HepG2 (cell line): ENCODE results near the gene RHOBTB3. TPM values are rescaled to one million over a fixed set of nuclear protein-coding genes. Genes with fewer than 3 reads are reported as not detected.

Source experiments
- CENPT ChIP-seq: sonication (generic); formaldehyde crosslinking; IDR thresholded peaks from 2 replicates; pipeline ENCODE4 v1.8.0; 2022; ENCODE audit warnings: low read depth, mild to moderate bottlenecking, moderate library complexity, missing genetic modification reagents
- ELF3 ChIP-seq: IDR thresholded peaks from 2 replicates; pipeline ENCODE4 v1.6.1; 2016; ENCODE audit warnings: missing genetic modification reagents, missing compliant biosample characterization
- GABPA ChIP-seq, 2 experiments: IDR thresholded peaks; 2 replicates each; pipeline ENCODE4 v1.6.1; 2011 to 2016; ENCODE audit warnings: low read depth in 2 of 2, low read length in 1 of 2, missing biosample characterization in 1 of 2, missing genetic modification characterization in 1 of 2
- HDAC1 ChIP-seq: sonication (generic); formaldehyde crosslinking; IDR thresholded peaks from 2 replicates; pipeline ENCODE4 v1.5.1; 2020; ENCODE audit warnings: mild to moderate bottlenecking, missing genetic modification reagents
- MBD4 ChIP-seq: IDR thresholded peaks from 2 replicates; pipeline ENCODE4 v1.6.1; 2012; ENCODE audit warnings: low read length, inconsistent platforms, borderline replicate concordance
- NFATC3 ChIP-seq: sonication (generic); formaldehyde crosslinking; IDR thresholded peaks from 2 replicates; pipeline ENCODE4 v1.5.1; 2020; ENCODE audit warnings: mild to moderate bottlenecking, missing genetic modification reagents
- RXRB ChIP-seq: IDR thresholded peaks from 2 replicates; pipeline ENCODE4 v1.6.1; 2016; ENCODE audit warnings: borderline replicate concordance, missing genetic modification reagents, missing compliant biosample characterization
- TCF7L2 ChIP-seq: IDR thresholded peaks from 2 replicates; pipeline ENCODE4 v1.6.1; 2011; ENCODE audit warnings: mild to moderate bottlenecking, low read depth, low read length, moderate library complexity
- ZFP36L2 ChIP-seq: sonication (generic); formaldehyde crosslinking; IDR thresholded peaks from 2 replicates; pipeline ENCODE4 v1.4.0; 2020; ENCODE audit warnings: missing genetic modification reagents
- ZNF331 ChIP-seq: sonication (generic); formaldehyde crosslinking; IDR thresholded peaks from 2 replicates; pipeline ENCODE4 v1.4.0; 2020; ENCODE audit warnings: missing genetic modification reagents
- ZNF564 ChIP-seq: sonication (generic); formaldehyde crosslinking; IDR thresholded peaks from 2 replicates; pipeline ENCODE4 v1.8.1; 2023; ENCODE audit warnings: mild to moderate bottlenecking, missing genetic modification reagents
- ZNF839 ChIP-seq: sonication (generic); formaldehyde crosslinking; IDR thresholded peaks from 2 replicates; pipeline ENCODE4 v1.4.0; 2020; ENCODE audit warnings: missing genetic modification reagents, mild to moderate bottlenecking, borderline replicate concordance
- polyA plus RNA-seq, 8 experiments: library from polyadenylated mRNA; depleted of rRNA in 3 of 8; stranded (reverse) in 7 of 8; unstranded in 1 of 8; fragments of >200 nt; fragmentation: Illumina TruSeq in 4 of 8; extraction: Trizol in 4 of 8; gene quantifications; 2 replicates each; pipeline versions ENCODE4 v1.2.1 to v1.2.3, GENCODE V29; 2011 to 2016; ENCODE audit warnings: low read depth in 4 of 8, missing spikeins in 1 of 8, mixed read lengths in 1 of 8; ENCODE audit not compliant: insufficient read depth in 1 of 8
- total RNA-seq, 5 experiments: library from RNA; depleted of rRNA; stranded (reverse); fragments of >200 nt; fragmentation: Illumina TruSeq; extraction: Trizol; gene quantifications; 2 replicates each; pipeline ENCODE4 v1.2.3, GENCODE V29; 2016; ENCODE audit warnings: low read depth in 1 of 5
- TF ChIP-seq, protein P1 (sequence below): sonication (generic); formaldehyde crosslinking; IDR thresholded peaks from 2 replicates; pipeline ENCODE4 v1.8.0; 2022; ENCODE audit warnings: mild to moderate bottlenecking, missing genetic modification reagents
- TF ChIP-seq, protein P2 (sequence below): sonication (generic); formaldehyde crosslinking; IDR thresholded peaks from 2 replicates; pipeline ENCODE4 v1.4.0; 2020; ENCODE audit warnings: missing genetic modification reagents, borderline replicate concordance
- TF ChIP-seq, protein P3 (sequence below): sonication (generic); formaldehyde crosslinking; IDR thresholded peaks from 2 replicates; pipeline ENCODE4 v1.5.1; 2020; ENCODE audit warnings: mild to moderate bottlenecking, missing genetic modification reagents, moderate library complexity

The RHOBTB3 gene
- total and polyA plus RNA-seq, 2 of the 13 experiments (the other 11 are each of a cell fraction or from before 2014, with no cell fraction given) = 31.6 to 35.4 TPM

DNA sequence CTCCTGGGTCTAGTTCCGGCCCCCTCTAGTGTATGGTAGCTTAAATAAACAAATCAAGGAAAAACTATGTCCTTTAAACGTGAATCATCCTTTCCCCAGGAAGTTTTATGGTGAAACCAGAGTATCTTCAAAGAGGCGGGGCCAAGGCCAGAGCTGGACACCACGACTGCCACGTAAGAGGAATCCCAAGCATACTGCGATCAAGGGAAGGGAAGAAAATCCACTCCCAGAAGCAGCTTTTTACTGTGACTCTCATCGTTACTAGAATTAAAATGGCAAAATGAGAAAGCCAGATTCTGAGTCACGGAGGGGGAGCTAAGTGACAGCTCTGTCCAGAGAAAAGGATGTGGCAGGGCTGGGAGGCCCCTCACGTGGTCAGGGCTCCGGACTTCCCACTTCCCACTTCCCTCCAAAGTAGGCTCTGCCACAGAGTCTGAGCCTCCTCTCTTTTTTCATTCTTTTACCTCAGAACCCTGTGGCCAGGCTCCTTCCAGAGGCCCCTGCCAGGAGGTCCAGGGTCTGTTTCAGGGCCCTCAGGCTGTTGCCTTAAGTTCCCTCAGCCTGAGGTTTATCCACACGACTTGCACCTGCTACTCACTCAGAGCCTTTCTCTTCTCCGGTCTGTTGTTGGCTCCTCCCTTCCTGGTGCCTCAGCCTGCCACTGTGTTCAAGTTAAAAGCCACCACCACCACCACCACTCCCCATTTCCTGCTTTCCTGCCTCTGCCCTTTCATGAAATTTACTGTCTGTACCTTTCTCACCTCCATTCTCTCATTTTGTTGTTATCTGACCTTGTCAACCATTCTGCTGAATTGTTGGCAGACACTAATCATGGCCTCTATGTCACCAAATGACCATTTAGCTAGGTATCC is 92.8 kb downstream of the RHOBTB3 start (continued):
- TF ChIP-seq NFATC3 (CRISPR knock-in tag) (no peak), TCF7L2 (no peak), ZNF331 (no peak), MBD4 (0 out of 2 replicates have a peak, but pooled peaks have one; percentile 25), GABPA (IDR thresholded peaks at IDR 0.05; ENCODE audit: low read depth, low read length) (no peak), GABPA (CRISPR knock-in tag; IDR thresholded peaks at IDR 0.05; ENCODE audit: low read depth) (peak; percentile 56), HDAC1 (CRISPR knock-in tag) (peak; percentile 34; the same call in 1 of the 2 replicates), CENPT (CRISPR knock-in tag) (no peak), RXRB (CRISPR knock-in tag) (peak; percentile 52; the same call in 1 of the 2 replicates), ELF3 (CRISPR knock-in tag) (peak; percentile 89), ZNF564 (CRISPR knock-in tag) (0 out of 2 replicates have a peak, but pooled peaks have one; percentile 25), ZFP36L2 (CRISPR knock-in tag) (no peak), ZNF839 (no peak)
- TF ChIP-seq, protein P1, sequence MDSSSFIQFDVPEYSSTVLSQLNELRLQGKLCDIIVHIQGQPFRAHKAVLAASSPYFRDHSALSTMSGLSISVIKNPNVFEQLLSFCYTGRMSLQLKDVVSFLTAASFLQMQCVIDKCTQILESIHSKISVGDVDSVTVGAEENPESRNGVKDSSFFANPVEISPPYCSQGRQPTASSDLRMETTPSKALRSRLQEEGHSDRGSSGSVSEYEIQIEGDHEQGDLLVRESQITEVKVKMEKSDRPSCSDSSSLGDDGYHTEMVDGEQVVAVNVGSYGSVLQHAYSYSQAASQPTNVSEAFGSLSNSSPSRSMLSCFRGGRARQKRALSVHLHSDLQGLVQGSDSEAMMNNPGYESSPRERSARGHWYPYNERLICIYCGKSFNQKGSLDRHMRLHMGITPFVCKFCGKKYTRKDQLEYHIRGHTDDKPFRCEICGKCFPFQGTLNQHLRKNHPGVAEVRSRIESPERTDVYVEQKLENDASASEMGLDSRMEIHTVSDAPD (CRISPR knock-in tag) = peak; percentile 83; the same call in 1 of the 2 replicates
- TF ChIP-seq, protein P2, sequence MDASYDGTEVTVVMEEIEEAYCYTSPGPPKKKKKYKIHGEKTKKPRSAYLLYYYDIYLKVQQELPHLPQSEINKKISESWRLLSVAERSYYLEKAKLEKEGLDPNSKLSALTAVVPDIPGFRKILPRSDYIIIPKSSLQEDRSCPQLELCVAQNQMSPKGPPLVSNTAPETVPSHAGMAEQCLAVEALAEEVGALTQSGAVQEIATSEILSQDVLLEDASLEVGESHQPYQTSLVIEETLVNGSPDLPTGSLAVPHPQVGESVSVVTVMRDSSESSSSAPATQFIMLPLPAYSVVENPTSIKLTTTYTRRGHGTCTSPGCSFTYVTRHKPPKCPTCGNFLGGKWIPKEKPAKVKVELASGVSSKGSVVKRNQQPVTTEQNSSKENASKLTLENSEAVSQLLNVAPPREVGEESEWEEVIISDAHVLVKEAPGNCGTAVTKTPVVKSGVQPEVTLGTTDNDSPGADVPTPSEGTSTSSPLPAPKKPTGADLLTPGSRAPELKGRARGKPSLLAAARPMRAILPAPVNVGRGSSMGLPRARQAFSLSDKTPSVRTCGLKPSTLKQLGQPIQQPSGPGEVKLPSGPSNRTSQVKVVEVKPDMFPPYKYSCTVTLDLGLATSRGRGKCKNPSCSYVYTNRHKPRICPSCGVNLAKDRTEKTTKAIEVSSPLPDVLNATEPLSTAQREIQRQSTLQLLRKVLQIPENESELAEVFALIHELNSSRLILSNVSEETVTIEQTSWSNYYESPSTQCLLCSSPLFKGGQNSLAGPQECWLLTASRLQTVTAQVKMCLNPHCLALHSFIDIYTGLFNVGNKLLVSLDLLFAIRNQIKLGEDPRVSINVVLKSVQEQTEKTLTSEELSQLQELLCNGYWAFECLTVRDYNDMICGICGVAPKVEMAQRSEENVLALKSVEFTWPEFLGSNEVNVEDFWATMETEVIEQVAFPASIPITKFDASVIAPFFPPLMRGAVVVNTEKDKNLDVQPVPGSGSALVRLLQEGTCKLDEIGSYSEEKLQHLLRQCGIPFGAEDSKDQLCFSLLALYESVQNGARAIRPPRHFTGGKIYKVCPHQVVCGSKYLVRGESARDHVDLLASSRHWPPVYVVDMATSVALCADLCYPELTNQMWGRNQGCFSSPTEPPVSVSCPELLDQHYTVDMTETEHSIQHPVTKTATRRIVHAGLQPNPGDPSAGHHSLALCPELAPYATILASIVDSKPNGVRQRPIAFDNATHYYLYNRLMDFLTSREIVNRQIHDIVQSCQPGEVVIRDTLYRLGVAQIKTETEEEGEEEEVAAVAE (CRISPR knock-in tag) = no peak
- TF ChIP-seq, protein P3, sequence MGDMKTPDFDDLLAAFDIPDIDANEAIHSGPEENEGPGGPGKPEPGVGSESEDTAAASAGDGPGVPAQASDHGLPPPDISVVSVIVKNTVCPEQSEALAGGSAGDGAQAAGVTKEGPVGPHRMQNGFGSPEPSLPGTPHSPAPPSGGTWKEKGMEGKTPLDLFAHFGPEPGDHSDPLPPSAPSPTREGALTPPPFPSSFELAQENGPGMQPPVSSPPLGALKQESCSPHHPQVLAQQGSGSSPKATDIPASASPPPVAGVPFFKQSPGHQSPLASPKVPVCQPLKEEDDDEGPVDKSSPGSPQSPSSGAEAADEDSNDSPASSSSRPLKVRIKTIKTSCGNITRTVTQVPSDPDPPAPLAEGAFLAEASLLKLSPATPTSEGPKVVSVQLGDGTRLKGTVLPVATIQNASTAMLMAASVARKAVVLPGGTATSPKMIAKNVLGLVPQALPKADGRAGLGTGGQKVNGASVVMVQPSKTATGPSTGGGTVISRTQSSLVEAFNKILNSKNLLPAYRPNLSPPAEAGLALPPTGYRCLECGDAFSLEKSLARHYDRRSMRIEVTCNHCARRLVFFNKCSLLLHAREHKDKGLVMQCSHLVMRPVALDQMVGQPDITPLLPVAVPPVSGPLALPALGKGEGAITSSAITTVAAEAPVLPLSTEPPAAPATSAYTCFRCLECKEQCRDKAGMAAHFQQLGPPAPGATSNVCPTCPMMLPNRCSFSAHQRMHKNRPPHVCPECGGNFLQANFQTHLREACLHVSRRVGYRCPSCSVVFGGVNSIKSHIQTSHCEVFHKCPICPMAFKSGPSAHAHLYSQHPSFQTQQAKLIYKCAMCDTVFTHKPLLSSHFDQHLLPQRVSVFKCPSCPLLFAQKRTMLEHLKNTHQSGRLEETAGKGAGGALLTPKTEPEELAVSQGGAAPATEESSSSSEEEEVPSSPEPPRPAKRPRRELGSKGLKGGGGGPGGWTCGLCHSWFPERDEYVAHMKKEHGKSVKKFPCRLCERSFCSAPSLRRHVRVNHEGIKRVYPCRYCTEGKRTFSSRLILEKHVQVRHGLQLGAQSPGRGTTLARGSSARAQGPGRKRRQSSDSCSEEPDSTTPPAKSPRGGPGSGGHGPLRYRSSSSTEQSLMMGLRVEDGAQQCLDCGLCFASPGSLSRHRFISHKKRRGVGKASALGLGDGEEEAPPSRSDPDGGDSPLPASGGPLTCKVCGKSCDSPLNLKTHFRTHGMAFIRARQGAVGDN (CRISPR knock-in tag) = peak; percentile 83
